Glutamatergic neuron (in vitro differentiated cells): ENCODE data around the gene SLC17A4. TPM values are rescaled to one million over a fixed set of nuclear protein-coding genes. Genes with fewer than 3 reads are reported as not detected.

Experiments used
- DNase-seq: peaks from one replicate; pipeline ENCODE4 v3.0.0; 2022
- H3K27ac Mint-ChIP-seq: one replicate; pipeline ENCODE4 v1.8.0; 2020; ENCODE audit warnings: mild to moderate bottlenecking, mixed read lengths, inconsistent platforms; ENCODE audit not compliant: unreplicated experiment
- H3K27me3 Mint-ChIP-seq: one replicate; pipeline ENCODE4 v1.8.0; 2020; ENCODE audit warnings: mild to moderate bottlenecking, moderate library complexity, mixed read lengths, inconsistent platforms; ENCODE audit not compliant: unreplicated experiment
- H3K36me3 Mint-ChIP-seq: one replicate; pipeline ENCODE4 v1.8.0; 2020; ENCODE audit warnings: mild to moderate bottlenecking, mixed read lengths, inconsistent platforms; ENCODE audit not compliant: unreplicated experiment
- H3K4me1 Mint-ChIP-seq: one replicate; pipeline ENCODE4 v1.8.0; 2020; ENCODE audit warnings: mild to moderate bottlenecking, low read depth, mixed read lengths, inconsistent platforms; ENCODE audit not compliant: unreplicated experiment
- H3K4me3 Mint-ChIP-seq: one replicate; pipeline ENCODE4 v1.8.0; 2020; ENCODE audit warnings: mild to moderate bottlenecking, mixed read lengths, inconsistent platforms; ENCODE audit not compliant: unreplicated experiment
- H3K9me3 Mint-ChIP-seq: one replicate; pipeline ENCODE4 v1.8.0; 2020; ENCODE audit warnings: mild to moderate bottlenecking, moderate library complexity, mixed read lengths, inconsistent platforms; ENCODE audit not compliant: unreplicated experiment
- CTCF ChIP-seq: fragments of 200-600 bp; sonication (generic); IDR thresholded peaks from one replicate; pipeline ENCODE4 v1.5.0; 2021; ENCODE audit not compliant: partially characterized antibody, unreplicated experiment
- total RNA-seq: library from RNA; stranded (reverse); fragmentation: NEBNext Ultra II Directional; extraction: Animal tissue kit (Norgen Biotek cat#: 25700); gene quantifications from one replicate; pipeline ENCODE4 v1.2.1, GENCODE V29; 2021; ENCODE audit not compliant: unreplicated experiment

The SLC17A4 gene
- total RNA-seq, 1 donor from 2014 or later, result not detected

GRCh38 chr6:25789475-25789874, 34.9 kb downstream of the SLC17A4 start:
- Mint-ChIP-seq H3K4me1 (no peaks in the 10 kb centered on the region), H3K27me3 (no peaks in the 10 kb centered on the region), H3K36me3 (no peaks in the 10 kb centered on the region), H3K4me3 (no peak overlapping the region), H3K27ac (no peak overlapping the region), H3K9me3 (no peaks in the 10 kb centered on the region)
- no peak for TF ChIP-seq CTCF
- DNase-seq, result no peak

GRCh38 chr6:25792016-25792415, 37.5 kb downstream of the SLC17A4 start:
- DNase-seq, result no peak
- no peak for TF ChIP-seq CTCF
- Mint-ChIP-seq H3K4me3 (no peak overlapping the region), H3K9me3 (no peaks in the 10 kb centered on the region), H3K27me3 (no peaks in the 10 kb centered on the region), H3K36me3 (no peaks in the 10 kb centered on the region), H3K4me1 (no peaks in the 10 kb centered on the region), H3K27ac (no peak overlapping the region)

- no peak for TF ChIP-seq CTCF
- no peaks in the 10 kb centered on the region for H3K4me1 Mint-ChIP-seq
- no peaks in the 10 kb centered on the region for H3K9me3 Mint-ChIP-seq
- no peak overlapping the region for H3K4me3 Mint-ChIP-seq
- no peak overlapping the region for H3K27ac Mint-ChIP-seq
- no peak for DNase-seq
- no peaks in the 10 kb centered on the region for H3K36me3 Mint-ChIP-seq
- no peaks in the 10 kb centered on the region for H3K27me3 Mint-ChIP-seq
Observed at GRCh38 chr6:25793970-25794369, 39.4 kb downstream of the SLC17A4 start.

GRCh38 chr6:25794784-25795183, 40.2 kb downstream of the SLC17A4 start:
- no peak for DNase-seq
- no peak overlapping the region for H3K27ac Mint-ChIP-seq
- no peaks in the 10 kb centered on the region for H3K27me3 Mint-ChIP-seq
- no peak overlapping the region for H3K4me3 Mint-ChIP-seq
- H3K36me3 Mint-ChIP-seq, result no peaks in the 10 kb centered on the region
- H3K4me1 Mint-ChIP-seq, result no peaks in the 10 kb centered on the region
- TF ChIP-seq CTCF, result no peak
- no peaks in the 10 kb centered on the region for H3K9me3 Mint-ChIP-seq

GRCh38 chr6:25801436-25801835, 46.9 kb downstream of the SLC17A4 start:
- no peaks in the 10 kb centered on the region for H3K36me3 Mint-ChIP-seq
- H3K27ac Mint-ChIP-seq, result no peak overlapping the region
- H3K27me3 Mint-ChIP-seq, result no peaks in the 10 kb centered on the region
- no peak for DNase-seq
- H3K9me3 Mint-ChIP-seq, result no peaks in the 10 kb centered on the region
- no peak for TF ChIP-seq CTCF
- no peaks in the 10 kb centered on the region for H3K4me1 Mint-ChIP-seq
- H3K4me3 Mint-ChIP-seq, result no peak overlapping the region
